Thyroid gland (tissue), 4 donors: ENCODE results near the gene TRAM2.

ENCODE experiments used
- CTCF ChIP-seq, 6 experiments: fragments of 200-600 bp in 3 of 6; fragments of 450-650 bp in 3 of 6; sonication (generic) in 3 of 6; IDR thresholded peaks; one replicate each; pipeline ENCODE4 v1.5.1; 2016 to 2019; ENCODE audit warnings: antibody characterized with exemption in 6 of 6, mild to moderate bottlenecking in 2 of 6, inconsistent platforms in 1 of 6, moderate library complexity in 1 of 6
- POLR2A ChIP-seq, 2 donors: fragments of 450-650 bp; IDR thresholded peaks; one replicate each; pipeline ENCODE4 v1.6.1; 2017; ENCODE audit warnings: antibody characterized with exemption in 2 of 2, mild to moderate bottlenecking in 2 of 2, moderate library complexity in 1 of 2

- TF ChIP-seq CTCF (IDR thresholded peaks at IDR 0.05) (no peak), POLR2A (IDR thresholded peaks at IDR 0.05) (no peak)
Observed at GRCh38 chr6:52550014-52550575, 26.8 kb downstream of the TRAM2 start.
